Stomach smooth muscle (tissue), 2 donors: ENCODE measurements around the gene CAMKK1.
"Not testable (repeated sequence)": the region's sequence is repeated elsewhere in the genome, so short reads cannot be mapped to it uniquely, and the experiment has no call there.

Experiments
- H3K27ac ChIP-seq: one replicate; pipeline ENCODE4 v1.7.0; 2013; ENCODE audit warnings: mild to moderate bottlenecking, low read length, inconsistent platforms
- H3K27me3 ChIP-seq, 2 donors: one replicate each; pipeline ENCODE4 v1.7.0; 2013; ENCODE audit warnings: low read length in 2 of 2; ENCODE audit not compliant: insufficient read depth in 2 of 2, control insufficient read depth in 1 of 2
- H3K36me3 ChIP-seq, 2 donors: one replicate each; pipeline ENCODE4 v1.7.0; 2013; ENCODE audit warnings: low read length in 2 of 2; ENCODE audit not compliant: control insufficient read depth in 2 of 2, insufficient read depth in 2 of 2
- H3K4me1 ChIP-seq: one replicate; pipeline ENCODE4 v1.7.0; 2013; ENCODE audit warnings: low read length; ENCODE audit not compliant: control insufficient read depth, insufficient read depth
- H3K4me3 ChIP-seq, 2 donors: one replicate each; pipeline ENCODE4 v1.7.0; 2013; ENCODE audit warnings: low read length in 2 of 2
- H3K9ac ChIP-seq, 2 donors: one replicate each; pipeline ENCODE4 v1.7.0; 2013; ENCODE audit warnings: low read length in 2 of 2, mild to moderate bottlenecking in 1 of 2
- H3K9me3 ChIP-seq, 2 donors: one replicate each; pipeline ENCODE4 v1.7.0; 2013; ENCODE audit warnings: low read length in 2 of 2; ENCODE audit not compliant: control insufficient read depth in 2 of 2
- donor health status: healthy.
- donor health status: Pancreatic carcinoma.

The CAMKK1 gene

GRCh38 chr17:3845291-3845620, 47.6 kb downstream of the CAMKK1 start:
- peak overlapping the region; percentile 77 to 81 for H3K4me3 ChIP-seq
- no peaks in the 10 kb centered on the region for H3K27me3 ChIP-seq

DNA sequence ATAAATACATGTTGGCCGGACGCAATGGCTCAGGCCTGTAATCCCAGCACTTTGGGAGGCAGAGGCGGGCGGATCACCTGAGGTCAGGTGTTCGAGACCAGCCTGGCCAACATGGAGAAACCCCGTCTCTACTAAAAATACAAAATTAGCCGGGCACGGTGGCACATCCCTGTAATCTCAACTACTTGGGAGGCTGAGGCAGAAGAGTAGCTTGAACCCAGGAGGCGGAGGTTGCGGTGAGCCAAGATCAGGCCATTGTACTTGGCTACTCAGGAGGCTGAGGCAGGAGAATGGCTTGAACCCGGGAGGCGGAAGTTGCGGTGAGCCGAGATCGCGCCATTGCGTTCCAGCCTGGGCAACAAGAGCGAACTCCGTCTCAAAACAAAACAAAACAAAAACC, 48.3 kb downstream of the CAMKK1 start:
- not testable (repeated sequence) for H3K4me1 ChIP-seq, H3K27me3 ChIP-seq, H3K27ac ChIP-seq, H3K9ac ChIP-seq, H3K9me3 ChIP-seq
- H3K36me3 ChIP-seq, result peaks cover 7 to 14% of the 10 kb centered on the region in 2 donors
- H3K4me3 ChIP-seq, result peak overlapping the region in 1 of 2 donors; percentile 77

More at GRCh38 chr17:3845291-3845620, 47.6 kb downstream of the CAMKK1 start:
- Histone ChIP-seq H3K9me3 (no peaks in the 10 kb centered on the region), H3K4me1 (peaks cover 9% of the 10 kb centered on the region), H3K9ac (peak overlapping the region; percentile 80 to 93), H3K36me3 (peaks cover 0 to 8% of the 10 kb centered on the region in 2 donors), H3K27ac (peak overlapping the region; percentile 84)

DNA sequence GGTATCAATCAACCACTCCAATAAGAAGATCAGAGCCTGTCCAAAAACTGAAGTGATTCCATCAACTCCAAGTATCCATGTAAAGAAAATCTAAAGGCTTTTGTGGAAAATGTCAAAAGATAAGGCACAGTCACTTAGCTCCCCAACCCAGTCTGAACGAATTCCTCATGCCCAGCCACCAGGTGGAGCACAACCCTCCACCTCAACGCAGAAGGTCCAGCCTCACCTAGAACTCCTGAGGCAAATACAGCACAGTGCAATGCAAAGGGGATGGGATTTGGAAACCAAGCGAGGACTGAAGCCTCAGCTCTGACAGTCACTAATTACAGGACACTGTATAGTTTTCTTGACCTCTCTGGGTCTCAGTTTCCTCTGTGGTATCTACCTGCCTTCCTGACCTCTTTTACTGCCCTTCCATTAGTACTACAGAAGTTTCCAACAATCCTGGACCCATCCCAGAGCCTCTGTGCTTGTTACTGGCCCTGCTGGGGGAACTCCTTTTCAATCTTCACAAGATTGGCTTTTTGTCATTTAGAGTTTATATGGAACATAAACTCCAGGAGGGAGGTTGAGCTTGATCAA, 48.8 kb downstream of the CAMKK1 start:
- Histone ChIP-seq H3K27ac (no peak overlapping the region), H3K9ac (no peak overlapping the region), H3K4me3 (no peak overlapping the region), H3K36me3 (peaks cover 7 to 14% of the 10 kb centered on the region in 2 donors), H3K4me1 (peaks cover 9% of the 10 kb centered on the region), H3K27me3 (no peaks in the 10 kb centered on the region), H3K9me3 (no peaks in the 10 kb centered on the region)

- peaks cover 3% of the 10 kb centered on the region for H3K4me1 ChIP-seq
- H3K27me3 ChIP-seq, result no peaks in the 10 kb centered on the region
- H3K9ac ChIP-seq, result no peak overlapping the region
- H3K27ac ChIP-seq, result no peak overlapping the region
- H3K9me3 ChIP-seq, result no peaks in the 10 kb centered on the region
- H3K36me3 ChIP-seq, result peaks cover 17 to 32% of the 10 kb centered on the region in 2 donors
- H3K4me3 ChIP-seq, result no peak overlapping the region
Measured at GRCh38 chr17:3838206-3838605, 54.6 kb downstream of the CAMKK1 start.

GRCh38 chr17:3836551-3836950, 56.3 kb downstream of the CAMKK1 start:
- H3K9ac ChIP-seq, result no peak overlapping the region
- no peaks in the 10 kb centered on the region for H3K9me3 ChIP-seq
- peaks cover 3% of the 10 kb centered on the region for H3K4me1 ChIP-seq
- H3K27me3 ChIP-seq, result no peaks in the 10 kb centered on the region
- no peak overlapping the region for H3K27ac ChIP-seq
- no peak overlapping the region for H3K4me3 ChIP-seq
- H3K36me3 ChIP-seq, result peaks cover 17 to 24% of the 10 kb centered on the region in 2 donors

DNA sequence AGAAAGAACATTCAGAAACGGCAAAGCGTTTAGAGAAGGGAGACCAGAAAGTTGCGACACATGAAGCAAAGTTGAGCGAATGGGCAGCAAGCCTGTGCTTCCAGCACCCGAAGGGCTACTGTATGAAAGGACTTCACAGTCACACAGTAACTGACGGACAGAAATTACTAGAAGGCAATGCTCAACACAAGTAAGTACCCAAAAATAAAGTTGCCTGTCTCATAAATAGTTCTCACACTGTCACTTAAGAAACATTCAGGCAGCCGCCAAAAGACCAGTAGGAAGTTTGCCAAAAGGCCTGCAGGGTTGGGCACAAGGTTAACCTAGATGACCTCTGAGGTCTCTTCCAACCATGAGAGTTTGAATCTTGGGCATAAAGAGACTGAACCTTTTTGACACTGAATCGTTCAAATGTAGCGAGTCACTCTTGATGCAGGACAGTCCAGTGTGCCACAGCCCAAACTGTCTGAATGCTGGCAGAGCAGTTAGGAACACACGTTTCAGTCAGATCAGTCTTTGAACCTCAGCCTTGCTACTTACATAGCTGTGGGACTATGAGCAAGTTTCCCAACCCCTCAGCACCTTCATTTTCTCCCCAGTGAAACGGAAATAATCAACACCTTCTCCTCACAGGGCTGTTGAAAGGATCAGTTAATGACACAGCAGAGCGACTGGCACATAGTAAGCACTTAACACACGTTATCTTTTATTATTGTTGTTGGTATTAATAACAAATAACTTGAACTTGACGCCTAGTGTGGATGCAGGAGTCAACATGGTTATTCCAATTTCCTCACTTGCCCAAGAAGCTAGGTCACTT, 57.2 kb downstream of the CAMKK1 start:
- Histone ChIP-seq H3K27me3 (no peaks in the 10 kb centered on the region), H3K4me3 (no peak overlapping the region), H3K36me3 (peaks cover 17 to 24% of the 10 kb centered on the region in 2 donors), H3K9ac (no peak overlapping the region), H3K9me3 (no peaks in the 10 kb centered on the region), H3K4me1 (peaks cover 3% of the 10 kb centered on the region), H3K27ac (no peak overlapping the region)

GRCh38 chr17:3834811-3835210, 58.0 kb downstream of the CAMKK1 start:
- Histone ChIP-seq H3K27me3 (no peaks in the 10 kb centered on the region), H3K36me3 (peaks cover 13 to 20% of the 10 kb centered on the region in 2 donors), H3K27ac (no peak overlapping the region), H3K4me3 (no peak overlapping the region), H3K4me1 (peaks cover 3% of the 10 kb centered on the region), H3K9ac (no peak overlapping the region), H3K9me3 (no peaks in the 10 kb centered on the region)

DNA sequence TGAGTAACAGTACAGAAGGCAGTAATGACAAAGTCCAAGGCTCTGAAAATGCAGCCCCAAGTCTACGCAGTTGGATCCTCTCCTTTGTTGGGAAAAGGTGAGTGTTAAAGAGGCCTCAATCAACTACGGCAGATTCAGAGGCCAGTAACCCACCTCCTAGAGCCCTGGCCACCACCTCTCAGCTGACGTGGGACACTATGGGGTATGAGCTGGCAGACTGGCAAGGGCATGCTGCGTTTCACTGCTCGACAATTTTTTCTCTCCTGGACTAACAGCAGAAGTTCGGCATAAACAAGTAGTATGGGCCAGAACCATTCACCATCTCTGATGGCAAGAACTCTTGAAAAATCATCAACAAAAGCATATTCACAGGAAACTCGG, 64.0 kb downstream of the CAMKK1 start:
- Histone ChIP-seq H3K27ac (peak overlapping the region; percentile 75), H3K36me3 (peaks cover 16 to 25% of the 10 kb centered on the region in 2 donors)

GRCh38 chr17:3828151-3828851, 64.6 kb downstream of the CAMKK1 start:
- H3K27me3 ChIP-seq, result no peaks in the 10 kb centered on the region
- no peaks in the 10 kb centered on the region for H3K9me3 ChIP-seq
- H3K4me1 ChIP-seq, result peaks cover 16% of the 10 kb centered on the region
- peak overlapping the region; percentile 75 for H3K27ac ChIP-seq
- peak overlapping the region in 1 of 2 donors; percentile 38 for H3K4me3 ChIP-seq
- H3K36me3 ChIP-seq, result peaks cover 21 to 28% of the 10 kb centered on the region in 2 donors
- peak overlapping the region; percentile 36 to 38 for H3K9ac ChIP-seq

More for the DNA sequence above, 64.0 kb downstream of the CAMKK1 start:
- no peaks in the 10 kb centered on the region for H3K9me3 ChIP-seq
- peaks cover 16% of the 10 kb centered on the region for H3K4me1 ChIP-seq
- H3K4me3 ChIP-seq, result peak overlapping the region; percentile 15 to 38
- H3K27me3 ChIP-seq, result no peaks in the 10 kb centered on the region
- H3K9ac ChIP-seq, result peak overlapping the region; percentile 36 to 38

DNA sequence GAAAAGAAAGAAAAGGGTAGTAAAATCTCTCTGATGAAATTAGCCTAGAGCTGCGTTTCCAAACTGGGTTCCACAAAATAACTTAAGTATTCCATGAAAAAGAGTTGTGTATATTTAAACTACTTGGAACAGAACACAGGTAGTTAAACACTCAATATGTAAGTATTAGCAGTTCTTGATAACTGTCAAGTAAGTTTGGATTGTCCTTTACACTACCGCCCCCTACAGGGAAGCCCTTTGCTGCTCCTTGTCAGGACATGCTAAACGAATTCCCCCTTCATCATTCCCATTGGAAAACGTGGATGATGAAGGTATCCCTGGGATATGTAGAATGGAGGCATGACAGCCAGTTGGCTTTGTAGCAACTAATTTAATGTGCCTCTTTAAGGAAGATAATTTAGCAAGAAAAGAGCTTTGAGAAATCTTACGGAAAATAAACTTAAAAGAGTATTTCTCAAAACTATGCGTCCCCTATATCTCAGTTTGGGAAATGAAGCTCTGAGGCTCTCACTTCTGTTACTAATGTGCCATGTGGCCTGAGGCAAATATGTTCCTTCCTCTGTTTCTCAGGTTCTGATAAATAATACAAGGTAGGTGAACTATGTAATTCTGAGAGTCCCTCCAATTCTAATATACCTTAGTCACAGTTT, 65.6 kb downstream of the CAMKK1 start:
- no peaks in the 10 kb centered on the region for H3K27me3 ChIP-seq
- peaks cover 27 to 32% of the 10 kb centered on the region in 2 donors for H3K36me3 ChIP-seq
- H3K4me3 ChIP-seq, result no peak overlapping the region
- H3K4me1 ChIP-seq, result peaks cover 16% of the 10 kb centered on the region
- H3K27ac ChIP-seq, result peak overlapping the region; percentile 75
- no peak overlapping the region for H3K9ac ChIP-seq
- H3K9me3 ChIP-seq, result no peaks in the 10 kb centered on the region
